ENCODE measurements around the gene GDPGP1.

GDPGP1 gene

GRCh38 chr15:90205050-90205848 is 28.8 kb upstream of the GDPGP1 start:
- peak in 1 of 3 experiments; percentile 21 for DNase-seq

DNA sequence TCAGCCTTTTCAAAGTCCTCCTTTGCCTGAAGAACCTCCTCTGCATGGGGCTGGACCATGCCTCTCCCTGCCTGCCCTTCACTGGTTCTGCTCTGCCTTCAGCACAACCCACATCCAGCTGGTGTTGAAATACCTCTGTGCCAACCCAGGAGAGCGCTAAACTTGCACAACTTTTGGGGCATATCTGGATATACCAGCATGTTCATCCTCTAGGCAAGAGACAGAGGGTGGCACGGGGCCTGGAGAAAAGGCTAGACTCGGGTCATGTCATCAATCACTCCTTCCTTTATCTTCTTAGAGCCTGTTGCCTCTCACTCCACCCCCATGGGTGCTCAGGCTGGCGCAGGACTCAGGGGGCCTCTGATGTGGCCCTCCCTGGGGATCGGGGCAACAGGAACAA is 28.1 kb upstream of the GDPGP1 start:
- DNase-seq: no peak

DNA sequence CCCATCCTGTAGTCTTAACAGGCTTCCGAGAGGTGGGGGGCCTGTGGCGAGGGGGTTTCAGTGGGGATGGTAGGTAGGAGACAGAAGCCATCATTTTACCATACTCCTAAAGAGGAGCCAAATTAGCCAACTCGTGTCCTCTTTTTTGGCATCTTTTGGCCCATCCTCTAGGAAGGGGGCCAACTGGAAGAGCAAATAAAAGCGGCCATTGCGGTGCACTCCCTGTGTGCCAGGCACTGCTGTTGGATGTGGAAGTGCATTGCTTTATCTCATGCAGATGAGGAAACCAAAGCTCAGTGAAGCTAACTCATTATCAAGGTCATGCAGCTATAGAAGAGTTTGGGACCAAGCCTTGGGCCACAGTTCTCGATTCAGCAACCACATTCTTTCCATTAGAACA is 26.8 kb upstream of the GDPGP1 start:
- DNase-seq: no peak

- DNase-seq: no peak
Measured at GRCh38 chr15:90208356-90208755, 25.7 kb upstream of the GDPGP1 start.

DNA sequence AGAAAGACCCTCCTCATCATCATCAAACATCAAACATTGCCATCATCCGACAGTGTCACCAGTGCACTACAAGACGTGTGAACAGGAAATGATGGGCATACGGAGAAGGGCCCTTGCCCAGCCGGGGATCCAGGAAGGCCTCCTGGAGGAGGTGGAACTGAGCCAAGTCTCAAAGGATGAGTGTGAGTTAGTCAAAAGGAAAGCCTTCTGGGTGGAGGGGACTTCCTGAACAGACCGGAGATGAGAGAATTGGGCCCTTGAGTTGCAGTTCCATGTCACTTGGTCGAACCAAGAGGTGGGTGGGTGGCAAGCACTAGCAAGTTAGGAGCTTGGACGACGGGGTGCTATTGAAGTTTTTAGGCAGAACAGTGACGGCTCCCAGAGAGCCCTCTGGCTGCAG is 24.4 kb upstream of the GDPGP1 start:
- no peak for DNase-seq

DNA sequence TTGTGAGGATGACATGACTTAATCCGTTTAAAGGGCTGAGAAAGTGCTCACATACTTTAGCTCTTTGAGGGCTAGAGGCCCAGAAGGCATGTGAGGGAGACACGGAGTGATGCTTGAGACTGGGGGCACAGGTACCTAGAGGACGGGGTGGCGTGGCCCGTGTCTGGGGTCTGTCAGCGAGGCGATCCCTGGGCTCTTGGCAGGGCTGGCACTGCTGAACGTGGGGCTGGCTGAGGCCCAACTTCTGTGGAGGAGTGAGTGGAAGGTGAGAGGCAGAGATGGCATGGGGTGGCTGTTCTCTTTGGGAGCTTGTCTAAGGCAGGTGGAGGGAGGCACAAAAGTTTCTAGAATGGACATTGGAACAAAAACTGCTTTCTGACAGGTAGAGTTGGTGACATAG is 23.4 kb upstream of the GDPGP1 start:
- no peak for DNase-seq

- DNase-seq: no peak
Measured at GRCh38 chr15:90211009-90211408, 23.0 kb upstream of the GDPGP1 start.

DNA sequence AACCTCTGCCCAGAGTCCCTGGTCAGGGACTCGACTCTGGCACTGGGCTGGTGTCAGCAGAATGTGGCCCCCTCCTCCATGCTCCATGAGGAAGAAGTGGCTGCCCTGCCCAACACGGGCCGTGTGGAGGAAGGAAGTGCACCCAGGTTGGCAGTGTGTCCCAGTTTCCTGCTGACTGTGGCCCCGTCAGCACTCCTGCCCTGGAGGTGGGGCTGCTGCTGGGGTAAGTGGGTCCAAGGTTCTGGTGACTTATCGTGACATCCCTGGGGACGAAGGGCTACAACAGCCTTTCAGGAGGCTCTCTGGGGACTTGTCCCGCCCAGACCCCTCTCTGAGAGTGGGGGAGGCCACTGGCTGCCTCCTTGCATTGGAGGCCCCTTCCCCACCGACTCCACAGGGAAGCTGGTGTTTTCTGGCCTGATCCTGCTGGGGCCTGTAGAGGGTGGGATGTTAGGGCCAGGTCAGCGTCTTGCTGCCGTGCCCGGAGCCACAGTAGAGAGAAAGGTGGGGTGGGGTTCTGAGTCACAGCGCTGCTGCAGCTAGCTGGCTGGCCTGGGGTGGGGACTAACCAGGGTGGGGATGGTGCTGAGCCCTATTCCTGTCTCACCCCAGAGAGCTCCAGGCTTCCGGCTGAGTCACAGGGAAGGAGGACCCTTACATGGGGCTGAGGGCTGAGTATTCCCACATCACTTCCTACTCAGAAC is 22.4 kb upstream of the GDPGP1 start:
- no peak for DNase-seq

DNA sequence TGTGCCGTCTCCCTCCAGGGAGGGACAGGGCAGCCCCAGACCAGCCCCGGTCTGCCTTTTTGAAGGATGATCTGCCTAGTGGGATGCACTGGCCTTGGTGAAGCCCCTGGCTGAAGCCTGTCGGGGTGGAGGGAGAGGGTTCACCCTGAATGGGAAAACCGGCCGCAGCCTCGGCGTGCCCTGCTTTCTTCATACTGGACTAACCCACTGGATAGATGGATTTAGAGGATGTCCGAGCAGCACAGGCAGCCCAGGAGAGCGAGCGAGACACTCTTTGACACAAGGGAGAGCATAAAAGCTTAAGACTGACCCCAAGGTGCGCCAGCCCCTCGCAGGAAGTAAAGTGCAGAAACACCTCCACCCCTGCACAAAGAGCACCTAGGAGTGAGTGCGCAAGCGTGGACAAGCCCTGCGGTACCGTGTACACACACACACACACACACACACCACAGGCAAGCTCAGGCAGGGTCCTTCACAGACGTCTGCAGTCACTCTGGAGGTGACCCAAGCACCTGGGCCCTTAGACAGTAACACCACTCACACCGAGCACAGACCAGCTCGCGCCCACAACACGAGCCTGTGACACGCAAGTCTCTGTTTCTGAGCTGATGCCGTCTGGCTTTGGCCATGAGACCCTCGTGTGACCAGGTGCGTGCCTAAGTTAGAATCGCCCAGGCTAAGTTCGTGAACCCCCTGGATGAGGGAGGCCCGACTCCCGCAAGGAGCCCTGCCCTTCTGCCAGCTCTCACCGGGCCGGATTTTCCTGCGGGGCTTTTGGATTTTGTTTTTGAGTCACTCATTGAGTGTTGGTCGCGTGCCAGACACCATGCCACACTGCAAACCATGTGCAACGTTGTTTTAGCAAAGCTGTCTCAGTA is 21.5 kb upstream of the GDPGP1 start:
- DNase-seq: no peak

GRCh38 chr15:90213122-90213817 is 20.7 kb upstream of the GDPGP1 start:
- peak in 1 of 3 experiments; percentile 70 for DNase-seq

GRCh38 chr15:90213818-90214204 is 20.2 kb upstream of the GDPGP1 start:
- peak in 1 of 3 experiments; percentile 44 for DNase-seq

DNA sequence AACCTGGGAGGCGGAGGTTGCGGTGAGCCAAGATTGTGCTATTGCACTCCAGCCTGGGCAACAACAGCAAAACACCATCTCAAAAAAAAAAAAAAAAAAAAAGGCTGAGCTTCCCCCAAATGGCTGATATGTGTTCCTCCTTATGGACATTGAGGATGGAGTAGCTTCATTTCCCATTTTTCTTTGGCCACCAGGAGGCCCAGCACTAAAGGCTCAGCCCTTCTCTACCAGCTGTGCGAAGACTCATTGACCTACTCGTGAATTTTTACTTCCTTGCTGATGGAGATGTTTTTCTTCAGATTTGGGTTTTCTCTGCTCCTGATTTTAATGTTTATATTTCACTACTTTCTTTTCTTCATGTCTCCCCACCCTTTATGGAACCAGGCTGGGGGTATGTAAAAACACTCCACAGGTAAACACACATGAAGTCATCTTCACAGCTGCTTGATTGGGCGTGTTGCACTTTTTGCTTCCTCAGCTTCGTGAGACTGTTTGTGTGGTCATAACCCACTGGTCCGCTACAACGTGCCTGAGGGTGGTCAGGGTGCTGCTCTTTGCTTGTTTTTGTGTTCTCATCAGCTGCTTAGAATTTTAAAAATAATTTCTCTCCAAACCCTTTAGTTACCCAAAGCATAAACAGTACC is 19.3 kb upstream of the GDPGP1 start:
- DNase-seq: peak in 1 of 3 experiments; percentile 34

DNA sequence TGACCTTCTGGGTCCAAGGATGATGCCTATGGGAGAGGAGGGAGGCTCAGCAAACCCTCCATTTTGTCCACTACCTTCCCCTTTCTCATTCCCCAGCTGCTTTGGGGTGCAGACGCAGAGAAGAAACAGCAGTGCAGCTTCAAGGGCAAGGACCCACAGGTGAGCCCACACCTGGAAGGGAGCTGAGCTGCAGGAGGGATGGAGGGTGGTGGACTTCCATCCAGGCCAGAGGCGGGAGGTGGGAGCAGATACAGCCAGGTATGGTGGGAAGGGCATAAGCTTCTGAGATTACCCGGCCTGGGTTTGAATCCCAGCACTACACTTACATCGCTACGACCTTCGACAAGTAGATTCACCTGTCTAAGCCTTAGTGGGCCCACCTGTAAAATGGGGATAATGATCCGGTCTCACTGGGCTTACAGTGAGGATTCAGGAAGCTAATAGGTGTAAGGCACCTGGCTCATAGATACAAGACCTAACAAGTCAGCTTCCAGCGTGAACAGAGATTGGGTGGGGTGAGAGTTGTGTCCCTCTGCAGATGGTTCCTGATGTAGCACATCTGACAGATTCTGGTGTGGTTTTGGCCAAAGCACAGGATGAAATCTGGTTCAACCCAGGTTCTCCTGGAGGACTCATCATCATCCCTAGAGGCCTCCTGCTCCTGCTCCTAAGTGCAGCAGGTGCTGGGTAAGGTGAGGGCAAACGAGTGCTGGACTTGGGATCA is 16.2 kb upstream of the GDPGP1 start:
- DNase-seq: no peak

GRCh38 chr15:90219421-90220141 is 14.4 kb upstream of the GDPGP1 start:
- peak; percentile 10 to 47 (median 11) for DNase-seq

DNA sequence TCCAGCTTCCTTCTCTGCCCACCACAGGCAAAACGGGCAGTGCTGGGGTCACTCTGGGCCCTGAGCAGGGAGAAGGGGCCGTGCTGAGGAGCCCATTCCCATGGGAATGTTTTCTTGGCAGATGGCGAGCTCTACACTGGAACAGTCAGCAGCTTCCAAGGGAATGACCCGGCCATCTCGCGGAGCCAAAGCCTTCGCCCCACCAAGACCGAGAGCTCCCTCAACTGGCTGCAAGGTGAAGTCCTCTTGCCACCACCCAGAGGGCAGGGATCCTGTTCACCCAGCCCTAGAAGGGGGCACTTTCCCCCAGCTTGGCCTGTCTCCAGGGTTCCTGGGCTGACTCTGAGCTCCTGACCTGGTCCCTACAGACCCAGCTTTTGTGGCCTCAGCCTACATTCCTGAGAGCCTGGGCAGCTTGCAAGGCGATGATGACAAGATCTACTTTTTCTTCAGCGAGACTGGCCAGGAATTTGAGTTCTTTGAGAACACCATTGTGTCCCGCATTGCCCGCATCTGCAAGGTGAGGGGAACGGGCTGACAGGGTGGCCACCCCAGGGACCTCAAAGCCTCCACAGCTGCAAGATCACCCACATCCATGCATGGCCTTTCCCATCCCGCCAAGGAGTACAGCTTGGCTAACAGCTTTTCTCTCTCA is 12.6 kb upstream of the GDPGP1 start:
- DNase-seq: peak; percentile 51 to 73 (median 52)

- DNase-seq: no peak
Measured at GRCh38 chr15:90222547-90222946, 11.5 kb upstream of the GDPGP1 start.

GRCh38 chr15:90223441-90224165 is 10.4 kb upstream of the GDPGP1 start:
- DNase-seq: no peak

DNA sequence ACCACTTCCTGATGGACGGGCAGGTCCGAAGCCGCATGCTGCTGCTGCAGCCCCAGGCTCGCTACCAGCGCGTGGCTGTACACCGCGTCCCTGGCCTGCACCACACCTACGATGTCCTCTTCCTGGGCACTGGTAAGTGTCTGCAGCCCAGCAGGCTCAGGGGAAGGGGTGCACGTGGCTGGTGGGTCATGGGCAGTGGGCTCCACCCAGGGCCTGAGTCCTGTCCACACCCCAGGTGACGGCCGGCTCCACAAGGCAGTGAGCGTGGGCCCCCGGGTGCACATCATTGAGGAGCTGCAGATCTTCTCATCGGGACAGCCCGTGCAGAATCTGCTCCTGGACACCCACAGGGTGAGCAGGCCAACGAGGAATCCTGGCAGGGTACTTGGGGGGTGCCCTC is 9.0 kb upstream of the GDPGP1 start:
- no peak for DNase-seq

- DNase-seq: peak in 2 of 3 experiments; percentile 85 to 94
Measured at GRCh38 chr15:90225504-90226234, 8.3 kb upstream of the GDPGP1 start.

Data from NCI-H1417 (cell line).